GM19372 (cell line): ENCODE data around the gene ALG8.
"Not testable (repeated sequence)": the region's sequence is repeated elsewhere in the genome, so short reads cannot be mapped to it uniquely, and the experiment has no call there.

ENCODE experiments used
- ATAC-seq: cut with Tn5 transposase; IDR thresholded peaks from one replicate; pipeline ENCODE4 v1.9.1; 2021; ENCODE audit warnings: mild to moderate bottlenecking, low read depth, moderate library complexity; ENCODE audit not compliant: unreplicated experiment

Gene ALG8

DNA sequence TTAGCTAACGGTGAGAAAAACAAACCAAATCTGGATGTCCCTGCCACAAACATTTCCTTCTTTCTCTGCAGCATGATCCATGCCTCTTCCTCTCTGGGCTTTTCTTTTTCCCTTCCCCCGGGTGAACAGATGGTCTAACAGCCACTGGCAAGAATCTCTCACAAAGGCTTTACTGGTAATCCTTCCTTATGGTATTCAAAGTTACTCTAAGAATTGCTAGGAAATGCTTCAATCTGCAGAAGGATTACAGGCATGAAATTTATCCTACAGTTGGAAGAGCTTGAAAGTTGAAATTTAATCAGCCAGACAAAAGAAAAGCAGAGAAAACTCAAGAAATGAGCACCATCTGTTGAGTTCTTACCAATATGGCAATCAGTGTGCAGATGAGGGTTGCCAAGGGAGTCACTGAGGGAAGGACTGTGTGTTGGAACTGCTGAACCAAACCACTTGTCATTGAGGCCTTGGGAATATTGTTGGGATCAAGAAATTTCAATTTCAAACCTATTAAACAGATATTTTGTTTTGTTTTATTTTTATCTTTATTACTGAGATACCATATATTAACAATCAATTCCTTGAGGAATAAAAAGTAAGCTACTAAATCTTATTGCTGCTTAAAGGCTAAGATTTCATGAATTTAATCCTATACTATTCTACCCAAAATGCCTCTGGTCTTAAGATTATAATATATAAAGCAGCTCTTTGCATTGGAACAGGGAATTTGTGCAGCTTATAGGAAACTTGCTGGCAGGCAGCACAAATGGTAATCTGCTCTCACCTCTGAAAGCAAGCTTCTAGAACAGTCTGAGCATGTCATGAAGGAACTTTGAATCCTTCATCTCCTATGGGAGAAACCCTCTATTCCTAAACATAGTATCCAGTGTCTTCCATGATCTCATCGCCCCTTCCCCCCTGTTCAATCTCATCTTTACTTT, 30.1 kb downstream of the ALG8 start:
- ATAC-seq: no peak

GRCh38 chr11:78100676-78101472, 38.6 kb downstream of the ALG8 start:
- ATAC-seq: no peak

DNA sequence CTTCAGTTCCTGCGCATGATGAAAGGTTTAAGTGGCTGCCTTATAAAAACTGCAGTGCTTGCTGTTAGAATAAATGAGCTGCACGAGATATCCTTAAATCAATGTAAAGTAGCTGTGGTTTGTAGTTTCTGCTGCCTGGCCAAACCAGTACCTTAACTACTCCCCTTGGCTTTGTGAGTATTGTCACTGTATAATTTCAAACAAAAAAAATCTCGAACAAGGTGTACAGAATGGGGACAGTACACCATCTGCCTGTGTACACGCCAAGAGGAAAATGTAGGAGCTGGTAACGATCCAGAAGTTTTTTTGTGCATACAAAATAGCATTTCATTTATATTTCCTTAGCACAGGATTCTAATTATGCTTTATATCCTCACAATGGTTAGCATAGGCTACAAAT, 39.2 kb downstream of the ALG8 start:
- no peak for ATAC-seq

GRCh38 chr11:78099666-78100065, 39.8 kb downstream of the ALG8 start:
- no peak for ATAC-seq

DNA sequence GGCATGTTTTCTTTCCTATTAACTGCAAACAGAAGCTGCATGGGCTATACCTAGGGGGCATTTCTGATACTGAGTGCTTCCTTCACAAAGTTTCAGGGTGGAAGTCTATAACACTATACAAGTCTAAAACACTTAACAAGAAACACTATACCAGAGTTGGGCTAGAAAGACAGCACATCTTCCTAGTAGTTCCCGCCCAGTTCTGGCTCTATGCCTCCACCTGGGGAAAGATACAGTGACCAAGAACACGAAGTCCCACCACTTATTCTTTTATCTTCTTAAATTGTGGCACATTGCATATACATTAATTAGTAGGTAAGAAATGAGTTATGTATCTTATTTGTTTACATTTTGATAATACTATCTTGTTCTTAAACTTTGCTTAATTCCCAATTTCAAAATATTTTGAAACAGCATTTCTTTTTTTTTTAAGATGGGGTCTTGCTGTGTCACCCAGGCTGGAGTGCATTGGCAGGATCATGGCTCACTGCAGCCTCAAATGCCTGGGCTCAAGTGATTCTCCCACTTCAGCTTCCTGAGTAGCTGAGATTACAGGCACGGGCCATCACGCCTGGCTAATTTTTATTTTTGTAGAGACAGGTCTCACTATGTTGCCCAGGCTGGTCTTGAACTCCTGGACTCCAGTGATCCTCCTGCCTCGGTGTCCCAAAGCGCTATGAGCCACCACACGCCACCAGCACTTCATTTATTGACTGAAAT, 41.6 kb downstream of the ALG8 start:
- no peak for ATAC-seq

DNA sequence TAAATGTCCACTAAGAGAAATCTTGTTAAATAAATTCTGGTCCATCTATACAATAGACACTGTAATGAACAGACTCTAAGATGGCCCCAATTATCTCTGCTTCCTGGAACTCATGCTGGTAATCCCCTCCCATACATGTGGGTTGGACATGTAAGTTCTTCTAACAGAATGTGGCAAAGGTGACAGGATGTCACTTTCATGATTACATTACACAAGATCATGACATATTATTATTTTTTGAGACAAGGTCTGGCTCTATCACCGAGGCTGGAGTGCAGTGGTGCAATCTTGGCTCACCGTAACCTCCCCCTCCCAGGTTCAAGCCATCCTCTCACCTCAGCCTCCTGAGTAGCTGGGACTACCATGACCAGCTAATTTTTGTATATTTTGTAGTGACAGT, 45.2 kb downstream of the ALG8 start:
- no peak for ATAC-seq

- ATAC-seq: not testable (repeated sequence)
These were observed 52.8 kb downstream of the ALG8 start for GRCh38 chr11:78086521-78087074.

GRCh38 chr11:78085972-78086371, 53.5 kb downstream of the ALG8 start:
- ATAC-seq: no peak

- not testable (repeated sequence) for ATAC-seq
These were observed 54.9 kb downstream of the ALG8 start for GRCh38 chr11:78084506-78084905.

DNA sequence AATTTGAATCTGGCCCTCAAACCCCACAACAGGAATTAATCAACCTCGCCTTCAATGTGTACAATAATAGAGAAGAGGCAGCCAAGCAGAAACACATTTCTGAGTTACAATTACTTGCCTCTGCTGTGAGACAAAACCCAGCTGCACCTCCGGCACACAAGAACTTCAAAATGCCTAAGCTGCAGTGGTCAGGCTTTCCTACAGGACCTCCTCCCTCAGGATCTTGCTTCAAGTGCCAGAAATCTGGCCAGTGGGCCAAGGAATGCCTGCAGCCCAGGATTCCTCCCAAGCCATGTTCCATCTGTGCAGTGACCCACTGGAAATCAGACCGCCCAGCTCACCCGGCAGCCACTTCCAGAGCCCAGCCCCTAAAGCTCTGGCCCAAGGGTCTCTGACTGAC, 56.4 kb downstream of the ALG8 start:
- ATAC-seq: no peak

- ATAC-seq: no peak
These were observed 57.3 kb downstream of the ALG8 start for GRCh38 chr11:78082146-78082545.

DNA sequence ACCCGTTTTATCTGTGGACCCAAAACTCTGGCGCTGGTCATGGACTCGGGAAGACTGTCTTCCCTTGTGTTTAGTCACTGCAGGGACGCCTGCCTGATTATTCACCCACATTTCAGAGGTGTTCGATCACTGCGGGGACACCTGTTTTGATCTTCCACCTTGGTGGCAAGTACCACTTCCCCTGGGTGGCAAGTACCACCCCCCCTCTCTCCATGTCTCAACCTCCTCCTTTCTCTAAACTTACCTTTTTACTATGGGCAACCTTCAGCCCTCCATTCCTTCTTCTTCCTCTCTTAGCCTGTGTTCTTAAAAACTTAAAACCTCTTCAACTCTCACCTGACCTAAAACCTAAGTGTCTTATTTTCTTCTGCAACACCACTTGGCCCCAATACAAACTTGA, 57.8 kb downstream of the ALG8 start:
- ATAC-seq: no peak

DNA sequence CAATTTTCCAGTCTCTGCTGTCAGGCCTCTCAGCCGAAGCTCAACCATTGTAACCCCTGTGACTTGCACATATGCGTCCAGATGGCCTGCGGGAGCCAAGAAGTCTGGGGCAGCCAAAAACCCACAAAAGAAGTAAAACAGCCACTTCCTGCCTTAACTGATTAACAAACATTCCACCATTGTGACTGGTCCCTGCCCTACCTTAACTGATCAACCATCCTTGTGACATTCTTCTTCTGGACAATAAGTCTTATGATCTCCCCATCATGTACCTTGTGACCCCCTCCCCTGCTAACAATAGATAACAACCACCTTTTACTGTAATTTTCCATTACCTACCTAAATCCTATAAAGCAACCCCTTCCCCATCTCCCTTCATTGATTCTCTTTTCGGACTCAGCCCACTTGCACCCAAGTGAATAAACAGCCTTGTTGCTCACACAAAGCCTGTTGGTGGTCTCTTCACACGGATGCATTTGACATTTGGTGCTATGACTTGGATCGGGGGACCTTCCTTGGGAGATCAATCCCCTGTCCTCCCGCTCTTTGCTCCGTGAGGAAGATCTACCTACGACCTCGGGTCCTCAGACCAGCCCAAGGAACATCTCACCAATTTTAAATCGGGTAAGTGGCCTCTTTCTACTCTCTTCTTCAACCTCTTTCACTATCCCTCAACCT, 58.5 kb downstream of the ALG8 start:
- ATAC-seq: no peak

DNA sequence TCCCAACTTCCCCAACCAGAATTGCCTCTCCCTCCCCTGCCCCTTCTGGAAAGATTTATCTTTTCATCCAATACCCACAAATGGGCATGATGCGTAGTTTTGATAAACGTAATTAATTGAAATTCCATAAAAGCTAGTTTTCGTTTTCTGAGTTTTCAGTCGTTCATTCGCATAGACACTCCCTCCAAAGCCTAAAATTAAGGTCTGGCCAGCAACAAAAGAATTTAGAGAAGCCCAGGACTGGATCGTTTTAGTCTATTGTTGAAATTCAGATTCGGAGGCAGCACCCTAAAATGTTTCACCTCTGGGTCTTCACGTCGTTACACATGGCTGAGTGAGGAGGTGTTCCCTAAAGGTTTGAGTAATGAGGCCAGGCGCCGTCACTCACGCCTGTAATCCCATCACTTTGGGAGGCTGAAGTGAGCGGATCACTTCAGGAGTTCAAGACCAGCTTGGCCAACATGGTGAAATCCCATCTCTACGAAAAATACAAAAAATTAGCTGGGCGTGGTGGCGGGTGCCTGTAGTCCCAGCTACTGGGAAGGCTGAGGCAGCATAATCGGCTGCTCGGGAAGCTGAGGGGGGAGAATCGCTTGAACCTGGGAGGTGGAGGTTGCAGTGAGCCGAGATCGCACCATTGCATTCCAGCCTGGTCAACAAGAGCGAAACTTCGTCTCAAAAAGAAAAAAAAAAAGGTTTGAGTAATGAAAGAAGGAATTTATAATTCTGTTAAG, 59.2 kb downstream of the ALG8 start:
- ATAC-seq: no peak

GRCh38 chr11:78079232-78080083, 60.0 kb downstream of the ALG8 start, which contains the start of gene NDUFC2:
Gene NDUFC2 (minus strand): TSS chr11:78079862. CDS start chr11:78079744, 118 bp downstream.
- peak; percentile 83 for ATAC-seq

DNA sequence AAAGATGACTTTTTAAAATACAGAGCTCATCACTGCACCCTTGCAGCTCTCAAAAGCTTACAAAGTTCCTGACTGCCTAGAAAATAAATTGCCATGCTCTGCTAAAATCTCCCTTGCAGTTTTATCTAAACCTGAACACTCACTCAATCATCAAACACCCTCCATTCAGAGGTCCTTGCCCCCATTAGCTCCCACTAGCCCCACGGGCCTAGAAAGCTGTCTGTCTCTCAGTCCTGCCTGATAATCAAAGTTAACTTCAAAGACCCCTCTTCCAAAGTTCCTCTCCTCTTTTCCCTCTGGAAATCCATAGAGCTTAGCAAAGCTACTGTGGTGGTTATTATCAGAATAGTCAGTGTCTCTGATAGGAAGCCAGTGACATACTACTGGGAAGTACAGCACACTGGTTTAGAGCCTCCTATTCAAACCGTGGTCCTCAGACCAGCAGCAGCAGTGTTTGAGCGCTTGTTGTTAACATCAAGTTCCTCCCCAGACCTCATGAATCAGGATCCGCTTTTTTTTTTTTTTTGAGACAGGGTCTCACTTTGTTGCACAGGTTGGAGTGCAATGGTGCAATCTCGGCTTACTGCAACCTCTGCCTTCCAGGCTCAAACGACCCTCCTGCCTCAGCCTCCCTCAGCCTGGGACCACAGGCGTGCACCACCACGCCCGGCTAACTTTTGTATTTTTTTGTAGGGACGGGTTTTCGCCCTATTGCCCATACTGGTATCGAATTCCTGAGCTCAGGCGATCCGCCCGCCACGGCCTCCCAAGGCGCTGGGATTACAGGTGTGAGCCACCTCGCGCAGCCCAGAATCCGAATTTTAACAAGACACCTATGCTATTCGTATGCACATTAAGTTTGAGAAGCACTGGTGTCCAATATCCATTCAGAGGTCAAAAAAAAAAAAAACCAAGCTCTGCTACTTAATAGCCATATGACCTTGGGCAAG, 60.9 kb downstream of the ALG8 start:
- no peak for ATAC-seq

- not testable (repeated sequence) for ATAC-seq
These were observed 61.8 kb downstream of the ALG8 start for GRCh38 chr11:78077592-78077991.
